RWPE2 (cell line): ENCODE data around the gene WRAP73.

Experiments used
- ATAC-seq: fragments of 200-7000 bp; cut with Tn5 transposase; 3 replicates; pipeline ENCODE4 v1.9.1; 2021; ENCODE audit warnings: low read depth
- DNase-seq: peaks from one replicate; pipeline ENCODE4 v3.0.0-alpha.2; 2020; ENCODE audit warnings: low spot score
- H3K27ac ChIP-seq: fragments of 450-650 bp; 2 replicates; pipeline ENCODE4 v1.5.1; 2017; ENCODE audit warnings: mild to moderate bottlenecking; ENCODE audit not compliant: poor library complexity, severe bottlenecking
- H3K27me3 ChIP-seq: fragments of 250-450 bp; sonication (Bioruptor Pico); 2 replicates; pipeline ENCODE4 v1.5.1; 2021; ENCODE audit warnings: mild to moderate bottlenecking, moderate library complexity; ENCODE audit not compliant: insufficient read depth, poor library complexity, severe bottlenecking
- H3K36me3 ChIP-seq: fragments of 250-450 bp; sonication (Bioruptor Pico); 2 replicates; pipeline ENCODE4 v1.5.1; 2020; ENCODE audit warnings: low read depth, mild to moderate bottlenecking, moderate library complexity
- H3K4me1 ChIP-seq: fragments of 250-450 bp; sonication (Bioruptor Pico); 2 replicates; pipeline ENCODE4 v1.5.1; 2021; ENCODE audit warnings: mild to moderate bottlenecking, moderate library complexity; ENCODE audit not compliant: insufficient read depth, poor library complexity, severe bottlenecking
- H3K4me3 ChIP-seq: fragments of 250-450 bp; sonication (Bioruptor Pico); 2 replicates; pipeline ENCODE4 v1.5.1; 2021; ENCODE audit warnings: mild to moderate bottlenecking, moderate library complexity; ENCODE audit not compliant: severe bottlenecking
- H3K9me3 ChIP-seq: fragments of 250-450 bp; sonication (Bioruptor Pico); 2 replicates; pipeline ENCODE4 v1.5.1; 2021; ENCODE audit warnings: mild to moderate bottlenecking, moderate library complexity; ENCODE audit not compliant: severe bottlenecking
- TF ChIP-seq, protein P1 (sequence below): fragments of 450-650 bp; IDR thresholded peaks from one replicate; pipeline ENCODE4 v1.5.1; 2017; ENCODE audit warnings: mild to moderate bottlenecking, moderate library complexity; ENCODE audit not compliant: poor library complexity, severe bottlenecking

The WRAP73 gene

DNA sequence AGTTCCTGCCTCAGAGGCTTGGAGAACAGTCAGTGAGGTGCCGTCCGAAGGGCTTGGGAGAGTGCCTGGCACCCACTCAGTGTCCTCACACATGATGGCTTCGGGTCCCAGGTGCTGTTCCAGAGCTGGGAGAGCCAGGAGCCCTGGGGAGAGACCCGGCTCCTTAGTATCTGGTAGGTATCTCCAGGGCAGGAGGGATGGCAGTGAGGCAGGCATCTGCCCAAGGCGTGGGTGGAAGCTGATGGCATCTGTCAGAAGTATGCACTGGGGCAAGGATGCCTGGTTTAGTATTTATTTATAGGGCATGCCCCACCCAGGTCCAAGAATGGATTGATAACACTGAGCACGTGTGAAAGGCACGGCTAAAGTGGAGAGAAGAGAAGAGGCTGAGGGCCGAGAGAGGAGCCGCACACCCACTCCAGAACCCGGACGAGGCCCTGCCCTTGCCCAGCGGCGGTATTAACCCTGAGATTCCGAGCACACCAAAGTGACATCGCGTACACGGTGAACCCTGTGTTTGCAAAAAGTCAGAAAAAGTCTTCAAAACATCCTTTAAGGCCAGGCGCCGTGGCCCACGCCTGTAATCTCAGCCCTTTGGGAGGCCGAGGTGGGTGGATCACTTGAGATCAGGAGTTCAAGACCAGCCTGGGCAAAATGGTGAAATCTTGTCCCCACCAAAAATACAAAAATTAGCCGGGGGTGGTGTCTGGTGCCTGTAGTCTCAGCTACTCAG lies 4.8 kb upstream of the WRAP73 start:
- ATAC-seq (no peak), DNase-seq (no peak)
- Histone ChIP-seq H3K9me3 (no peaks in the 10 kb centered on the region), H3K4me1 (no peaks in the 10 kb centered on the region), H3K27ac (no peak overlapping the region), H3K27me3 (peaks cover 48% of the 10 kb centered on the region), H3K36me3 (no peaks in the 10 kb centered on the region), H3K4me3 (no peak overlapping the region)
- TF ChIP-seq, protein P1, sequence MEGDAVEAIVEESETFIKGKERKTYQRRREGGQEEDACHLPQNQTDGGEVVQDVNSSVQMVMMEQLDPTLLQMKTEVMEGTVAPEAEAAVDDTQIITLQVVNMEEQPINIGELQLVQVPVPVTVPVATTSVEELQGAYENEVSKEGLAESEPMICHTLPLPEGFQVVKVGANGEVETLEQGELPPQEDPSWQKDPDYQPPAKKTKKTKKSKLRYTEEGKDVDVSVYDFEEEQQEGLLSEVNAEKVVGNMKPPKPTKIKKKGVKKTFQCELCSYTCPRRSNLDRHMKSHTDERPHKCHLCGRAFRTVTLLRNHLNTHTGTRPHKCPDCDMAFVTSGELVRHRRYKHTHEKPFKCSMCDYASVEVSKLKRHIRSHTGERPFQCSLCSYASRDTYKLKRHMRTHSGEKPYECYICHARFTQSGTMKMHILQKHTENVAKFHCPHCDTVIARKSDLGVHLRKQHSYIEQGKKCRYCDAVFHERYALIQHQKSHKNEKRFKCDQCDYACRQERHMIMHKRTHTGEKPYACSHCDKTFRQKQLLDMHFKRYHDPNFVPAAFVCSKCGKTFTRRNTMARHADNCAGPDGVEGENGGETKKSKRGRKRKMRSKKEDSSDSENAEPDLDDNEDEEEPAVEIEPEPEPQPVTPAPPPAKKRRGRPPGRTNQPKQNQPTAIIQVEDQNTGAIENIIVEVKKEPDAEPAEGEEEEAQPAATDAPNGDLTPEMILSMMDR: no peak

DNA sequence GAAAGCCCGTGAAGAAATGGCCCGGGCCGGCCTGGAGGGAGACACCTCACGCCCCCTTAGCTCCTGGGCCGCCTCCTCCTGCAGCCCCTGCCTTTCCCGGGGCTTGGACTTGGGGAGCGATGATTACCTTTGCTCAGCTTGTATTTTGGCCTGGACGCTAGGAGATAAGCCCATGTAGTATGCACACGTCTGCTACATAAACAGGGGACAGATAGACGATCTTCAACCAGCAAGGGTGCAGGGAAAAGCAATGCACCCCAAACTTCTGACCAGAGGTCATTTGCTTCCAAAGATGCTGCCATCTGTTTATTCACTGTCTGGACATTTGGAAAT lies 3.3 kb upstream of the WRAP73 start:
- no peaks in the 10 kb centered on the region for H3K9me3 ChIP-seq
- no peak overlapping the region for H3K4me3 ChIP-seq
- H3K27ac ChIP-seq: no peak overlapping the region
- no peak for DNase-seq
- H3K4me1 ChIP-seq: peaks cover 7% of the 10 kb centered on the region
- no peak for ATAC-seq
- peaks cover 48% of the 10 kb centered on the region for H3K27me3 ChIP-seq
- H3K36me3 ChIP-seq: peaks cover 8% of the 10 kb centered on the region
- TF ChIP-seq, protein P1: no peak

DNA sequence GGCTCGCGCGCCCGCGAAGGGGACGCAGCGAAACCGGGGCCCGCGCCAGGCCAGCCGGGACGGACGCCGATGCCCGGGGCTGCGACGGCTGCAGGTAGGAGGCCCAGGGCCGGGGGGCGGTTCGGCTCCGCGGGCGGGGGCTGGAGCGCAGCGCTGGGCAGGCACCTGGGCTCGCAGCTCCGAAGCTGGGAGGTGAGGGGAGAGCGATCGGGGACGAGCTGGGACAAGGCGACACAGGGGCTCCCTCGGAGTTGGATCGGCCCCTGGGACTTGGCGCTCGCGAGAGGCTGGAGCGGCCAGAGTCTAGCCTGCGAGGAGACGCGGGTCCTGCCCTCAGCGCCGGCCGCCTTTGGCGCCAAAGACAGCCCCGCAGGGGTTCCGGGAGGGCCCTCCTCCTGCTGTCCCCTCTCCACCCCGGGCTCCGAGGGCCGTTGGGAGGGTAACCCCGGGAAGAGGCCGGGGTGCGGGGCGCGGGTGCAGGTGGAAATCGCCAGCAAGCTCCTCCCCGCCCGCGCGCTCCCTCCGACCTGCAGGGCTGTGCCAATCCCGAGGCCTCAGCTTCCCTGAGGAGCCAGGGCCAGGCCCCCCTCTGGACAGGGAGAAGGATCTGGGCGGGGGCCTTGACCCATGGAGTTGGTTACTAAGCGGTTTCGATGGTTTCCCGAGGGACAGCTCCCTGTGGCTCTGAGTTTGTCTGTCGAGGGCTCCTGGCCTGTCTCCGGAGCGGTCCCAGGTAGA lies 2.8 kb upstream of the WRAP73 start:
- peaks cover 13% of the 10 kb centered on the region for H3K36me3 ChIP-seq
- H3K4me3 ChIP-seq: peak overlapping the region; percentile 29
- no peaks in the 10 kb centered on the region for H3K9me3 ChIP-seq
- DNase-seq (peak; percentile 61), ATAC-seq (no peak)
- TF ChIP-seq, protein P1: no peak
- peaks cover 7% of the 10 kb centered on the region for H3K4me1 ChIP-seq
- peaks cover 48% of the 10 kb centered on the region for H3K27me3 ChIP-seq
- H3K27ac ChIP-seq: no peak overlapping the region

DNA sequence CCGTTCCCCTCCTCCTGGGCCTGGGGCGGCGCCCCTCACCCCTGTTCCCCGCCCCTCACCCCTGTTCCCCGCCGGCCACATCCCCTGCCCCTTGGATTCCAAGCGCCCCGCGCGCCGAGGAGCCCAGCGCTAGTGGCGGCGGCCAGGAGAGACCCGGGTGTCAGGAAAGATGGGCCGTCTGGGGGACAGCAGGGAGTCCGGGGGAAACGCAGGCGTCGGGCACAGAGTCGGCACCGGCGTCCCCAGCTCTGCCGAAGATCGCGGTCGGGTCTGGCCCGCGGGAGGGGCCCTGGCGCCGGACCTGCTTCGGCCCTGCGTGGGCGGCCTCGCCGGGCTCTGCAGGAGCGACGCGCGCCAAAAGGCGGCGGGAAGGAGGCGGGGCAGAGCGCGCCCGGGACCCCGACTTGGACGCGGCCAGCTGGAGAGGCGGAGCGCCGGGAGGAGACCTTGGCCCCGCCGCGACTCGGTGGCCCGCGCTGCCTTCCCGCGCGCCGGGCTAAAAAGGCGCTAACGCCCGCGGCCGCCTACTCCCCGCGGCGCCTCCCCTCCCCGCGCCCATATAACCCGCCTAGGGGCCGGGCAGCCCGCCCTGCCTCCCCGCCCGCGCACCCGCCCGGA lies 2.1 kb upstream of the WRAP73 start, which contains the start of gene TP73:
TSS of gene TP73 (plus strand) at position 587 of the 618 bp plus-strand sequence. CDS start 29,850 bp downstream, outside the sequence.
- Histone ChIP-seq H3K27me3 (peaks cover 48% of the 10 kb centered on the region), H3K36me3 (peaks cover 20% of the 10 kb centered on the region), H3K4me3 (peak within 1 kb of the TSS; percentile 29), H3K9me3 (no peaks in the 10 kb centered on the region), H3K4me1 (peaks cover 7% of the 10 kb centered on the region), H3K27ac (no peak within 1 kb of the TSS)
- DNase-seq: peak; percentile 59
- TF ChIP-seq, protein P1: no peak
- ATAC-seq: peak; percentile 17; the same call in 2 of the 3 replicates
